Stimulated activated CD8-positive, alpha-beta memory T cell treated with anti-CD3 and anti-CD28 coated beads, Interleukin-15, amount 100 ng/mL, for 24 hours (primary cell): ENCODE measurements around the gene REG1B.

ENCODE experiments used
- DNase-seq: peaks from one replicate; pipeline ENCODE4 v3.0.0-alpha.2; 2020; ENCODE audit warnings: low read depth

REG1B gene

GRCh38 chr2:79087785-79088364 is at the start of gene REG1B:
Gene REG1B, minus strand, starts transcription at chr2:79087993. Its CDS starts 381 bp downstream, at chr2:79087612.
- DNase-seq: no peak

GRCh38 chr2:79131687-79132086 is 43.9 kb upstream of the REG1B start:
- no peak for DNase-seq

DNA sequence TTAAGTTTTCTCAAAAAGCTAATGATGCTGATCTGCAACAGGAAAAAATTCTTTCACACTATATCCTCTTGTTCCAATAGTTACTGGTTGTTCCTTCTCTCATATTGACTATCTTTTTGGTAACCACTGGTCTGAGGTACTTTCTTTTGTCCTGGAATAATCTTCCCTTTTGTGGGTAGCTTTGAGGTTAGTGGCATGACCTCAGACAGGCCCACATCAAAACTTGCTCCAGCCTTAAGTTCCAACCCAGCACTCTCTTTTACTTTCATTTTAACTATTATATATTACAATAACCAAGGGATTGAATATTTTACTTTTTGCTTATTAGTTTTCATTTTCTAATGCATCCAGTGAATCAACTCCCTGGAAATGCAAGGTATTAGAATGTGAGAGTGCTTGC is 42.0 kb upstream of the REG1B start:
- no peak for DNase-seq

DNA sequence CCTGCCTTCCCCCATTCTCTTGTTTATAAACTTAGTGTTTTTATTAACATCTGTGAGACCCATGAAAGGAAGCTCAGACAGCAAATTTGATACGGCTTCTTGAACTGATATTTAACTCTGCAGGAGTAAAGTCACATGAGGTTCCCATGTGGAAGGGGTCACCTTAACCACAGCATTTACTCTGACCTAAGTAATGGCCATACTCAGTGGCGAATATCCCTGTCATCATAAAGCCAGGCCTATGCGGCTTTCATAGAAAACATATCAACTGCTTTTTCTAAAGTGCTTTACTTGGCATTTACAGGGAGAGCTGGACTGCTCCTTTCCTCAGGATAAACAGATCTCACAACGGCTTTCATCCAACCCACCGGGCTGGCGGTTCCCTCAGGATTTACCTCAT is 41.5 kb upstream of the REG1B start:
- no peak for DNase-seq

DNA sequence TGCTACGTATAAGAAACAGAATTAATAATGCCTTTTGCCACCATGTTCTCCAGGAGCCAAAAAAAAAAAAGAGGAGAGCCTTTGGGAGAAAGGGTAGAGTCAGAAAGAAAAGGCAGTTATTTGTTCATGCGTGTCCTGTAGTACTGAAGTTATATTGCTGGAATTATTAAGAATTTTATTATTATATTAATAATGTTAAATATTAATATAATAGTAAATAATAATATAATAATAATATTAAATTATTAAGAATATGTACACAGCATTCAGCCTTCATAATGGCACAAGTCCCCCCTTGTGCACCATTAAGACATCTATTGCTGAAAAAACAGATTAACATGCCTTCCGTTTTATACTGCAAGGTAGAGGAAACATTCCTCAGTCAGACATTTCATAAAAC is 40.6 kb upstream of the REG1B start:
- no peak for DNase-seq

- DNase-seq: no peak
Measured at GRCh38 chr2:79125721-79125985, 37.9 kb upstream of the REG1B start.

DNA sequence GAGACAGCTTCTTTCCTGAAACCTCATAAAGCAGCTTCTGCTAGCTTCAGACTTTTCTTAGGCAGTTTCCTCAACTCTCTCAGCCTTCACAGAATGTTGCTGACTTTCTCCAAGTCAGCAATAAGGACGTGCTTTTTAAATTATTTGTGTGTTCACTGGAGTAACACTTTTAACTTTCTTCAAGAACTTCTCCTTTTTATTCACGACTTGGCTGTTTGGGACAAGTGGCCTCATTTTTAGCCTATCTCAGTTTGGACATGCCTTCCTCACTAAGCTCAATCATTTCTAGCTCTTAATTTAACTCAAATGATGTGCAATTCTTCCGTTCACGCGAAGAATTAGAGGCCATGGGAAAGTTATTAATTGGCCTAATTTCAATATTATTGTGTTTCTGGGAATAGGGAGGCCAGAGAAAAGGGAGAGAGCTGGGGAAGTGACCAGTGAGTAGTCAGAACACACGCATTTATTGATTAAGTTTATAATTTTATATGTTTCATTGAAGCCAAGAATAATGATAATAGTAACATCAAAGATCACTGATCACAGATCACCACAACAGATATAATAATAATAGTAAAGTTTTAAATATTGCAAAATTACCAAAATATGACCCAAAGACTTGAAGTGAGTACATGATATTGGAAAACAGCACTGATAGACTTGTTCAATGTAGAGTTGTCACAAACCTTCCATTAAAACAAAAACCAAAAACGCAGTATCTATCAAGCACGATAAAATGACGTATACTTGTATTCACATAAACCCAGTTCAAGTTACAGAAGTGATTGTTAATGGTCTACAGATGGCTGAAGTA is 37.3 kb upstream of the REG1B start:
- DNase-seq: no peak

GRCh38 chr2:79122676-79123075 is 34.9 kb upstream of the REG1B start:
- no peak for DNase-seq

DNA sequence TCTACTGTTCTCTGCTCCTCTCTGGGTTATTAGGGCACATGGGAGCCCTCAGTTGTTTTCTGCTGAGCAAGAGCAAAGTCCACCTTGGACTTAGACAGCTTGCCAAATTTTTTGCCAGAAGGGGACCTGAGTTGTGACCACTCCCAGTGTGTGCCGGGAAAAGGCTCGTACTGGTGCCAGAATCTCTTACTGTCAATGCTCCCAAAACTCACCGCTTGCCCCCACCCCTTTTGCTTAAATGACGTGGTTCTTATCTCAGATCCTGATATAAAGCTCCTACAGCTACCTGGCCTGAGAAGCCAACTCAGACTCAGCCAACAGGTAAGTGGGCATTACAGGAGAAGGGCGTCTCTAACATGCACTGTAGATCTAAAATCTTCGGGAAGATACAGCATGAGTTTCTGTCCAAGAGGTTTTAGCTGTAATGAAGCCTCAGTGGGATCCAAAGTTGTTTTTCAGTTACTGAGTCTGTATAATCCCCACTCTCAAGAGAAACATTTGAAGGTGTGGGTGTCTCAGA is 32.5 kb upstream of the REG1B start, which contains the start of gene REG1A:
TSS of gene REG1A (plus strand) at position 295 of the 520 bp plus-strand sequence. CDS start 374 bp downstream, outside the sequence.
- no peak for DNase-seq

- DNase-seq: no peak
Measured at GRCh38 chr2:79116997-79117928, 29.5 kb upstream of the REG1B start.

DNA sequence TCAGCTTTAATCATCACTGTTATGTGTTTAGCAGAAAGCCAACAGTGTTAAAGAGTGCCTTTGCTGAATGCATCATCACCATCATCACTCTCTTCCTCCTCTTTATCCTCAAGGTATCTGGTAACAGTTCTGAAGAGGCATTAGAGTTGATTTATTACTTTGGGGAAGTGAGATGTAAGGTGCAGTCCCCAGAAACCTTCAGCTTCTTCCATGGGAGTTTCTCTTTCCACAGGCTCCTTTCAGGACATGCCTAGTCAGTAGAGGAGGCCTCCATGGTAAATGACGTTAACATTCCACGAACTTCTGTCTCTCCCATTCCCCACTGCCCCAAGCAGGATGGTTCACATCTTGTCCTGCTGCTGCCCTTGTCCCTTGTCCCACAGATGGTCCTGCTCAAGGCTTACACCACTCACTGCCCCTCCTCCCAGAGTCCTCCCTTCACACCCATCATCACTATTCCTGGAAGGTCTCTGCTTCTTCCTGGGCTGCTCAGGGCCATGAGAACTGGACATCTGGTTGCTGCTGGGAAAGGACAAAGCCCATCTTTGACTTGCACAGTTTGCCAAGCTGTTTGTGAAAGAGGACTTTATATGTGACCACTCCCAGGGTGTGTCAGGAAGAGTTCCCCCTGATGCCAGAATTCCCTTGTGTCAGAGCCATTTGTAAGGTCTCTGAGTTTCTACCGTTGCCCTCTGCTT is 27.2 kb upstream of the REG1B start:
- no peak for DNase-seq

- no peak for DNase-seq
Measured at GRCh38 chr2:79112269-79112668, 24.5 kb upstream of the REG1B start.

DNA sequence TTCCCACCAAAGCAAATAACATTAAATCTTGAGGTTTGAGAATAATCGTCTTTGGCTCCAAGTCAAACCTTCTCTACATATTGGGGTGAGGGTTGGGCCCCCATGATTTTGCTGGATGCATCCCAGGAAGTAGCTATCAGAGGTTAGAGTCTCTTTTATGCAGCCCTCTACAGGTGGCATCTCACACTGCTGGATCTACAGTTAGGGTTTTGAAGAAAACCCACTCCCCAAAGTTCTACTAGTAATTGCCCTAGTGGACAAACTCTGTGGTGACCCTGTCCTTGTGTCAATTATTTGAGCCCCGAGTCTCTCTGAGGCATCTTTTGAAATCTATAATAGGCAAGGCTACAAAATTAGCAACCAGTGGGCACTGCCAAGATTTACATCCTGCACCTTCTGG is 17.5 kb upstream of the REG1B start:
- DNase-seq: no peak

DNA sequence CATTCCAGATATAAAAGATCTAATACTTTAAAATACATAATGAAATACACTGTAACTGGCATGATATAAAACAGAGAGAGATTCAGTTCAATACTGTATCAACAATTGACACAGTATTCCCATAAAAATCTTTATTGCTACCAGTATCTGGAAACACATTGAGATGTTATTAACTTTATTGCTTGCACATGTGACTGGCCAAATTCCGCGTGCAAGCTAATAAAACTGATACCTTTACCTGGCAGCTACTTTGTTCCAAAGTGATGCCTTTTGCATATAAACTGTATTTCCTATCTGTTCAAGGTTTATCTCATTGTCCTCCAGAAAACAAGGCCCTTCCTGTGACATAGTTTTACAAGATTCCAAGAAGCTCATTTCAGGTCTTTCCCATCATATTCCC is 15.4 kb upstream of the REG1B start:
- DNase-seq: no peak

- DNase-seq: no peak
Measured at GRCh38 chr2:79101024-79101423, 13.2 kb upstream of the REG1B start.

DNA sequence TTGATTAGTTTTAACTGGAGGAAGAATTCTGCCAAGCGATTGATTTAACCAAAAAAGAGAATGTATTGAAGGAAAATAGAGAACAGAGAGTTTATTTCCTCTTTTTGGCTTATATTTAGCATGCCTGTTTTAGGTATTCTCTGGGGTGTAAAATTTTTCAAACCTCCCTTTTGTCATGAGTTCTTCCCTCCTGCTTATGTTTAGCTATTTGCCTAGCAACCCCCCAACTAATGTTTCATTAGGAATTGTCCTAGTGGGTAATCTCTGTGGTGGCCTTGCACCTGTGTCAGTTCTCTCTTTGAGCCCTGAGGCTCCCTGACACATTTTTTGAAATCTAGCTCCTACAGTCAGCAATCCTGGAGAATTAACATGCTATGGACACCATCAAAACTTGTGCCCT is 12.5 kb upstream of the REG1B start:
- no peak for DNase-seq

DNA sequence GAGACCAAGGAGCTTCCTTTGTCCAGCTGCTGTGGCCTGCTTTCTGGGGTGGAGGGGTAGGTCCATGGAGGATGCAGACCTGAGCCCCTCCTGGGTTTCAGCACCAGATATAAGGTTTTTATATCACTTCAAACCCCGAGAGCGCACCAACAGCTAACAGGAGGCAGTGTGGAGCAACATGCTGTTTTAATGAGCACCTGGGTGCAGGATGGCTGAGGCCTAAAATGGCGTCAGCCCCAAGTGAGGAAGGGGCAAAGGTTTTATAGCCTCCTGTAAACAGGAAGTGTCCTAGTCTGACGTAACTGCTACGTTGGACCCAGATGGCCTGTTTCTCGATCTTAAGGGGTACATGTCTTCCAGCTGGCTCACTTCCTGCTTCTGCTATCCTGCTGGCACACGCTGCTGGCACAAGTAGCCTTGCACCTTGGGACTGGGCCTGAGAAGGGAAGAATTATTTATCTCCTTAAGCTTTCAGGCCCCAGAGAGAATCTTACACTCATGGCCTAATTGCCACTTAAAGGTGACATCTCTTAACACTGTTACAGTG is 11.4 kb upstream of the REG1B start:
- no peak for DNase-seq

GRCh38 chr2:79097843-79098242 is 10.1 kb upstream of the REG1B start:
- DNase-seq: no peak

GRCh38 chr2:79090693-79091092 is 2.9 kb upstream of the REG1B start:
- no peak for DNase-seq

DNA sequence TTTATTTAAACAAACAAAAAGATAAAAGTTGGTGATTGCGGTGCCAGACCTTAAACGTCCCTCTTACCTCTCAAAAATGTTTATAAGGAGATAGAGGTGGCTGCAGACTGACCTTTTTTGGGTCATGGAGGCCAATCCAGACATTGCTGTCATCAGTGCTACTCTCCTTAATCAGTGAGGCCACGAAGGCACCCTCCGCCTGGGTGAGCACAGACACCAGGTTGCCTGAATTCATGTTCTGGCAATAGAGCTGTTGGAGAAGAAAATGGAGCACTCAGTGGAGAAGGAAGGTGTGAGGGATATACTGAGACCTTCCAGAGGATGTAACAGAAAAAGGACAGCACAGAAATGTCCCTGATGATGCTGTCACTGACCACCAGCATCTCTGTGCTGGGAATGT is 1.5 kb downstream of the REG1B start:
- no peak for DNase-seq

GRCh38 chr2:79085382-79085781 is 2.4 kb downstream of the REG1B start:
- DNase-seq: no peak
